T-helper 9 cell (primary cell): ENCODE data around the gene UBE2L3.
"Not testable (repeated sequence)": the region's sequence is repeated elsewhere in the genome, so short reads cannot be mapped to it uniquely, and the experiment has no call there.

ENCODE experiments used
- DNase-seq: peaks from one replicate; pipeline ENCODE4 v3.0.0-alpha.2; 2020

UBE2L3 gene

DNA sequence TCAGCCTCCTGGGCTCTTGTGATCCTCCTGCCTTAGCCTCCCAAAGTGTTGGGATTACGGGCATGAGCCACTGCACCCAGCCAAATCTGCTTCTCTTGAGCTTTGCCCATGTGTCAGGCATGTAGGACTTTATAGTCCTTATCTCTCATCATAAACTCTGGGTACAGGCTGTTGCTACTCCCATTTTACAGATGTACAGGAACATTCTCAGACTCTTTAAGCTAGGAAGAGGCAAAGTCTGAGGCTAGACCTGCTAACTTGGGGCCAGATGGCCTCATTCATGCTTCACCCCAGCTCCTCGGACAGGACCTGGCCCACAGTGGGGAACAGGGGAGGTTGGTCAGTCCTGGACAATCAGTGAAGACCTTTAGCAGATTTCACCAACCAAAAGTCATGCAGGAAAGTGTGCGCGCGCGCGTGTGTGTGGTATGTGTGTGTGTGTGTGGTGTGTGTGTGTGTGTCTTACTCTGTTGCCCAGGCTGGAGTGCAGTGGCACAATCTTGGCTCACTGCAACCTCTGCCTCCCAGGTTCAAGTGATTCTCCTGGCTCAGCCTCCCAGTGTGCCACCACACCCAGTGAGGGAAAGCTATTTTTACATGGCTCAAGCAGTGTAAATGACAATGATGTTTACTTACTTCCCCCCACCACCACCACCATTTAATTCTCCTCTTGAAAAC is 38.5 kb downstream of the UBE2L3 start:
- no peak for DNase-seq

DNA sequence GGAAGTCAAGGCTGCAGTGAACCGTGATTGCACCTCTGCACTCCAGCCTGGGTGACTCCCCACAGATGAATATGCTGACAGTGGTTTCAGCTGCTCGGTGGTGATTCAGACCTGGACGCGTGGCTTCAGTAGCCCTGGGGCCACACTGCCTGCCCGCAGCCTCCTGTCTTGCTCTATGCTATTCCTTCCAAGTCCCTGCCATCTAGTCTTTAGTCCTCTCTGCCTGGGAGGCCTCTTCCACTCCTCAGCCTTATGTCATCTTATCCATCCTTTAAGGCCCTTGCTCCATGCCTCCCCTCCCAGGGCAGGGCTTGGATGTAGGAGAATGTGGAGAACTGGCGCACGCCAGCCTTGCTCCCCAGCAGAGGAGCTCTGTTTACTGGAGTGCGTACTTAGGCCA is 39.3 kb downstream of the UBE2L3 start:
- DNase-seq: no peak

DNA sequence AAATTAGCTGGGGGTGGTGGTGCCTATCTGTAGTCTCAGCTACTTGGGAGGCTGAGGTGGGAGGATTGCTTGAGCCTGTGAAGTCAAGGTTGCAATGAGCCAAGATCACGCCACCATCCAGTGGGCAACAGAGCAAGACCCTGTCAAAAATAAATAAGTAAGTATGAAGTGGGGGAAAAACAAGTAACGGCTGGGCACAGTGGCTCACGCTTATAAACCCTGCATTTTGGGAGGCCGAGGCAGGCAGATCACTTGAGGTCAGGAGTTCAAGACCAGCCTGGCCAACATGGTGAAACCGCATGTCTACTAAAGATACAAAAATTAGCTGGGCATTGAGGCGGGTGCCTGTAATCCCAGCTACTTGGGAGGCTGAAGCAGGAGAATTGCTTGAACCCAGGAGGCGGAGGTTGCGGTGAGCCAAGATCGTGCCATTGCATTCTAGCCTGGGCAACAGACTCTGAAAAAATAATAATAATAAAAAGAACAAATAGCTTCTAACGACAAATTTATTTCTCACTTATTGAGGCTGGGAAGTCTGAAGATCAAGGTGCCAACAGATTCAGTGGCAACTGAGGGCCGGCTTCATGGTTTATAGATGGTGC is 42.1 kb downstream of the UBE2L3 start:
- not testable (repeated sequence) for DNase-seq

DNA sequence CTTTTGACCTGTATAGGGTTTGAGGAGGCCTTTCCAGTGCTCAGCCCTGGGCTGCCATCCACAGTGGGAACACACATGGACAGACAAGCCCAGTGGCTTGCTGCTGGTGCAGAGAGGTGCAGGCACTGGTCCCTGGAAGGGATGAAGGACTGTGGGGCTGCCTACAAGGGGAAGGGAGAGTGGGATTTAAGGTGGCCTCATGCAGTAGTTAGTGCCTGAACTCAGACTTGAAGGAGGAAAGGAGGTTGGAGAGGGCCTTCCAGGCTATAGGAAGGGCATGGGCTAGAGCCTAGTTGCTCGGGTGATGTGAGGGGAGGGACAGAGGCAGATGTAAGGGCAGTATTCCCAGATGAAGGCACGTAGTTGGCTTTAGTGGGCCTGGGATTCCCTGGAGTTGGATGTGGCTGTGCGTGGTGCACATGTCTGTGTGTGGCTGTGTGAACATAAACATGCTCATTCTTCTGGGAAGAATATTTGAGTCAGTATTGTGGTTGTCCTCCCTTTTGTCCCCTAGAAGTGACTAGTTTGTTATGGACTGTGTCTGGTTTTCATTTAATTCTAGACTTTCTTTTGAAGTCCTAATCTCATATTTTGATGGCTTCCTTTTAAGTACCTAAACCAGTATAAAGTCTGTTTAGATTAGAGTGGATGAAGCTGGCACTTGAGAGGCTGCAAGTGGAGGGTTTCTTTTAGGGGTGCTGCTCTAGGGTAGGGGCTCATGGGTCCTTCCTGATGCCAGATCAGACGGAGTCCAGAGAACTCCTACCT is 43.9 kb downstream of the UBE2L3 start:
- DNase-seq: no peak

DNA sequence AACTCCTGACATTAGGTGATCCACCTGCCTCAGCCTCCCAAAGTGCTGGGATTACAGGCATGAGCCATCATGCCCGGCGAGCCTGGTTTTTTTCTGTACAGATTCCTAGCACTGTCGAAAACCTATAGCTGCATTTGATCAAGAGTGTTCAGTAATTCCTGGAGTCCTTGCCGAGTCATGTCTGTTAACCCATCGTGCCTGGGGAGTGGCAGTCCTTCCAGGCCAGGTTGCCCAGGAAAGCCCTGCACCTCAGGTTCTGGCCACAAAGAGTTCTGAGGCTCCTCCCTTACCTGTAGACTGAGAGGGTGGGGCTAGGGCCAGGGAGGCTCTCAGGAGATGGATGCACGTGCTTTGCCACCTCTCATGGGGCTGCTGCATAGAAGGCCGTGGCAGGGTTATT is 45.3 kb downstream of the UBE2L3 start:
- no peak for DNase-seq

DNA sequence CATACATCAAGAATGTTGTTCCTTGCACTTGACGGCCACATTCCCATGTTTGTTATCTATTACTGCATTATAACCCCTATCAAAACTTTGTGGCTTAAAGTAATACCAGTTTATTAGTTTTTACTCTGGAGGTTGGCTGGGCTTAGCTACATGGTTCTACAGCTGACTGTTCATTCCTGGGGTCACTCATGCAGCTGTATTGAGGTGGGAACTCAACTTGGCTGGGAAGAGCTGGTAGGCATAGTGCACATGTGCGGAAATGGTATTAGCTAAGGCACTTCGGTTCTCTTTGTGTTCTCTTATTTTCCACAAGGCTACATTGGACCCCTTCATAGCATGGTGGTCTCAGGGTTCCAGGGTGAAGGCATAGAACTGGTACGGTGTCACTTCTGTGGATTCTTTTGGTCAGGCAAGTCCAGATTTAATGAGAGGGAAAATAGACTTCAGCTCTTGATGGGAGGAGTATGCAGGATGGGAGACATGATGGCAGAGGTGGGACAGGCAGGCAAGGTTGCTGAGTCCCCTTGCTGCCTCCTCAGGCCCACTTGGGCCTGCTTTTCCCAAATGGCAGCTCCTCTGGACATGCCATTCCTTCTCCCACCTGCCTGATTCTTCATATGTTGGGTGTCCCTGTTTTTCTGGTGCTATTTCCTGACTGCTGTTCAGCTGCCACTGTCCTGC is 46.2 kb downstream of the UBE2L3 start:
- DNase-seq: no peak

DNA sequence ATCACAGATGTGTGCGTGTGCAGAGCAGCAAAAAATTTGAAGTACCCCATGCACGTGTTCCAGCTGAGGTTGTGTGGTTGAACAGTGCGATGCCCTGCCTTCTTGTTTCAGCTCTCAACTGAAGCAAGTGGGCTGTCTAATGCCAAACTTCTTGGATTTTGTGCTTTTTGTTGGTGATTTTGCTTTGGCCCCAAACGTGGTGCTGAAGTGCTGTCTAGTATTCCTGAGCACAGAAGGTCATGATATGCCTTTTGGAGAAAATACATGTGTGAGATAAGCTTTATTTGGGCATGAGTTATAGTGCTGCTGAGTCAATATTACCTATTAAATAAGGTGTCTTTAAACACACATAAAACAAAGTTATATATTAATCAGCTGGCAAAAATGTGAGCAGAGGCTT is 48.2 kb downstream of the UBE2L3 start:
- DNase-seq: no peak

DNA sequence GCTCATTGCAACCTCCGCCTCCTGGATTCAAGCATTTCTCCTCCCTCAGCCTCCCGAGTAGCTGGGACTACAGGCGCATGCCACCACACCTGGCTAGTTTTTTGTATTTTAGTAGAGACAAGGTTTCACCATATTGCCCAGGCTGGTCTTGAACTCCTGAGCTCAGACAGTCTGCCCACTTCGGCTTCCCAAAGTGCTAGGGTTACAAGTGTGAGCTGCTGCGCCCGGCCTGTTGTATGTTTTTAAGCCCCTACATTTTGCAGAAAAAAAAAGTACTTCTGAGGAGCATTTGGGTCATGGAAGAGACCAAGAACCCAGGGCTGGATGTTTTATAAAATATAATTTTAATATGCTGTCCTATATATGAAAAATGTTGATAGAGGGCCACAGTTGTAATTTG is 49.8 kb downstream of the UBE2L3 start:
- DNase-seq: not testable (repeated sequence)

DNA sequence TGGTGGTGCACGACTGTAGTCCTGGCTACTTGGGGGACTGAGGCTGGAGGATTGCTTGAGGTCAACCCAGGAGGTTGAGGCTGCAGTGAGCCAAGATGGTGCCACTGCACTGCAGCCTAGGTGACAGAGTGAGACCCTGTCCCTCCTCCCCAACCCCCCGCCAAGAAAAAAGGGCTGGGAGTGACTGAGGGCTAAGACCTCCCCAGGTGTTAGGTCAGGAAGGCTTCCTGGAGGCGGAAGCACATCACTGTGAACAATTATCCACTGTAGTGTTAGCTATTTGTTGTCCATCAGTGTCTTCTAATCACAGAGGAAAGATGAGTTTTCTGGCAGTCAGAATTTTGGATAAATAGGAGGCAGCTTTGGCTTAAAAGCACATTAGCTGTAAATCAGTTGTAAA is 53.5 kb downstream of the UBE2L3 start:
- no peak for DNase-seq

DNA sequence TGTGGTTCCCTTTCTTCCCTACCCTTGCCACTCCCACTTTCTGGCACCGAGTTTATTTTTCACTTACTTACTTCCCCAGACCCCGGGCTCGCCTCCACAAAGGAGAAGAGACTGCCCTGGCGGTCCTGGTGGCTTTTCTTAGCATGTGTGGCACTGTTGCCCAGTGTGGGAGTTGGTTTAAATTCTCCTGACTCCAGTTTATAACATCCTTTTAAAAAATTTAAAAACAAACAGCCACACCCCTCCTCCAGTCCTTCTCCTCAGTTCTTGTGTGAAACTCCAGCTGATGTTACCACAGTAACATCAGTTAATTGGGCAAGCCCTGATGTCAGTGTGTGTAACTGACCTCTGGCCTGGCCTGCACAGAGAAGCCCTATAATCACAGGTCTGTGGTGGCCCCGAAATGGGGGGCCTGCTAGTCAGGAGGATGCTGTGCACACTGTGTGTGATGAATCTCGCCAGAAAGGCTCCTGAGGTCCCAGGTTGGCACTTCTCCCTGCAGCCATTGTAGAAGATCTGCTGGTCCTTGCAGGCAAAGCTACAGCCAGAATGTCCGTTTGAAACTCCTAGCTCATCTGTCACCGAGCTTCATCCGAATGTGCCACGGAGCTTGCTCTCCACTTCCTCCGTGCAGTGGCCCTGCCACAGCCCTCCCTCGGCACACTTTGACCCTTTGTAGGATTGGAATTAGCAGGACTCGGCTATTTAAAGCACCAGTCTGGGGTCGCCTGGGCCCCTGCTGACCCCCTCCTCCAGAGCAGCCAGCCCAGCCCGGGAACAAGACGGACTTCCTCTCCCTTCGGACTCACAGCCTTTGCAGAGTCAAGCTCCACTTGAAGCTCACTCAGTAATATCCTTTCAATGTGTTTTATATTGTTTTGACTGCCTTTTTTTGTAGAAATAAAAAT is 54.8 kb downstream of the UBE2L3 start:
- no peak for DNase-seq

DNA sequence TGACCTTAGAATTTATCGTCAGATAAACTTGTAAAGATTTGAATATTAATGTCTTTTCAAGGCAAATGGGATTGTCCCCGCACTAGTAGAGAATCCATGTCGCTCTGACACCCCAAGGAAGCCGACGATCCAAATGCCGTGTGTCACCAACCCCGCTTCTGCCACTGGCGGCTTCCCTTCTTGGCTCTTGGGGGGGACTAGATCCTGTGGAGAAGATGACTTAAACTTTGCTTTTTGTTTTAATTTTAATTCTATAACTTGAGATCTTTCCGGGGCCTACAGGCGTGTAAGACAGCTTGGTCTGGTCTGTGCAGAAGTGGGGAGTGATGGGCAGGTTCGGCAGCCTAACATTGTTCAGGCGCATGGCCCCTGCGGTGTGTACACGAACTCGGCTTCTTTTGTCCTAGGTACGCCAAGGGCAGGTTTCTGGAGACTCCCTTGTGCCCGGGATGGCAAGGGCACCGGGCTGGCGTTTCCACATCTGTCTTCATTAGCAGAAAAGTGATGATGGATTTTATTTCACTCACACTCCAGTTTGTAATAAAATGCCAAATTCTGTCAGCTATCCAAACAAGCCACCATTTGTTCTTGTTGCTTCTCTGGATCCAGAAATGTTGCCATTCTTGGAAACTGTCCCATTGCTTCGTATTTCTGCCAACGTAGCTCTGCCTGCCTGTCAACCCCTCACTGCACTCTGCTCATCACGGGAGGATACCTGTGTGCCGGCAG is 55.6 kb downstream of the UBE2L3 start:
- no peak for DNase-seq

DNA sequence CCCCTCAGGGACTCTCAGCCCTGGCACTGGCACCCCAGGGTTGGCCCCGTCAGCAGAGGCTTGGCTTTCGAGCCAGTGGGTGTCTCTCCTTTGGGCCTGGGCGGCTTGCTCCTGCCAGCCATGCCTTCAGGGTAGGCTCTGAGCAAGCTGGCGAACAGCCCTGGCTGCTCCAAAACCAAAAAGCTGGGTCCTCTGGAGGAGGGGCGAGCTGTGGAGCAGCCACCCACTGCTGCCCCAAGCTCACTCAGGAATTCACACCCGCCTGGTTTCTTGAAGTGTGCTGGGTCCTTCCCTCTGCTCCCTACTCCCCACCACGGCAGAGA is 56.1 kb downstream of the UBE2L3 start:
- DNase-seq: no peak

DNA sequence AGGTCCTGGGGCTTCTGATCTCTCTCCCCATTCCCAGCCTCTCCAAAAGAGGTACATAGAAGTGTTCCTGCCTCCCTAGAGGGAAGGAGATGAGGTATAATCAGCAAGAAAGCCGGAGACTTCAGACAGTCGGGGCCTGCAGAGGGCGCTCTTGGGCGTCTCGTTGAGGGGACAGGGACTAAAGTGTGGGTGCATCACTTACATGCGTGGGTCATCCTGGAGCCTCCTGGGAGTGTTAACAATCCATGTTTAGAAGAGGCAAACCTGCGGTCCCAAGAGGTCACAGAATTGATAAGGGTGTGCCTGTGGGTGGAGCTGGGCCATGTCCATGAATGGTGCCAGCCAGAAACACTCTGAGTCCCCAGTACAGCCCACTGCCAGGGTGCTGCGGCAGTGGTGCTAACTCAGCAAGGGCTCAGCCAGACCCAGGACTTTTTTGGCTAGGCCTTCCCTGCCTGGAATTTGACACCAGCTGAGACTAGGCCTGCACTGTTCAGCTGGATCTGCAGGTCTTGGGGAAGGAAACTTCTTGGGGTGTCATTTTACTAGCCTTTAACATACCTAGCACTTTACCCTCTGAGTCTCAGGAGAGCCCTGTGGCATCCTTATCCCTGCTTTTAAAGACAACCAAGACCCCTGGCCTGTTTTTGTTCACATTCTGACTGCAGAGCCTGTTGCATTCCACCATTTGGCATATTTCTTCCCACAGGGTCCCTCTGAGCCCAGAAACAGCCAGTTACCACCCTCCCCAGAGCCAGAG is 56.8 kb downstream of the UBE2L3 start:
- DNase-seq: peak; percentile 41

DNA sequence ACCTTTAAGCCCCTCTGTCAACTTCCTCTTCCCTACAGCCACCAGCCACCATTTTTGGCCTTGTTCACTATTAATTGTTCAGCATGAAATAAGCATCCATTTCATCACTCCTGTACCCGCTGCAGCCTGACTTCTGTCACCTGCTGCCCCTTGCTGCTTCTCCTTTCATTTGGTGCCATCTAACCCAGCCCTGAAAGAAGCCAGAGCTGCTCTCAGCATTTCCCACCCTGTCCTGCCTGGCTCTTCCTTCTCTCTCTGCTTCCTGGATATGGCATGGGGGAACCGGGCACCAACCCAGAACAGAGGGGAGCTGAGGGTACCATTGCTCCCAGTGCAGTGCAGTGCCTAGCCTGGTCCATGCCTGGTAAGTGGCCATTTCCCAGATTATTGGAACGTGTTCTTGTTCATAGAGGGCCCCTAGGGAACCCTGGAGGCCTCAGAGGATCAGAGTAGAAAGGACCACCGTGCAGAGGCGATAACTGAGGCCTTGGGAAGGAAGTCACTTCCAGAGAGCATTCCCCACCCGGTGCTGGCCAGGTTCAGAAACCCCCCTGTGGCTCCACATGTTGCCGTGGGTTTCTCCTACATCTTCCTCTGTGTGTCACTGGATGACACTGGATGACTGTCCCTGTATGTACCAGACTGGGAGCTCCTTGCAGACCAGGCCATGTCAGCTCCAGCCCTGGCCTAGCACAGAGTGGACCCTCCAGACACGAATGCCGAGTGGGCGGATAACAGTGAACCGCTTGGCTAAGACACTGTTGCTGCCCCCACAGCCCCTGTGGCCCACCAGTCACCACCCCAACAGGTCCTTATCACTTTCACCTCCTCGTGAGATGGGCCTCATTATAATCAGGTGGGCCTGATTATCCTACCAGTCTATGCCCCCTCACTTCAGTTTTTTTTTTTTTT is 57.6 kb downstream of the UBE2L3 start:
- no peak for DNase-seq

DNA sequence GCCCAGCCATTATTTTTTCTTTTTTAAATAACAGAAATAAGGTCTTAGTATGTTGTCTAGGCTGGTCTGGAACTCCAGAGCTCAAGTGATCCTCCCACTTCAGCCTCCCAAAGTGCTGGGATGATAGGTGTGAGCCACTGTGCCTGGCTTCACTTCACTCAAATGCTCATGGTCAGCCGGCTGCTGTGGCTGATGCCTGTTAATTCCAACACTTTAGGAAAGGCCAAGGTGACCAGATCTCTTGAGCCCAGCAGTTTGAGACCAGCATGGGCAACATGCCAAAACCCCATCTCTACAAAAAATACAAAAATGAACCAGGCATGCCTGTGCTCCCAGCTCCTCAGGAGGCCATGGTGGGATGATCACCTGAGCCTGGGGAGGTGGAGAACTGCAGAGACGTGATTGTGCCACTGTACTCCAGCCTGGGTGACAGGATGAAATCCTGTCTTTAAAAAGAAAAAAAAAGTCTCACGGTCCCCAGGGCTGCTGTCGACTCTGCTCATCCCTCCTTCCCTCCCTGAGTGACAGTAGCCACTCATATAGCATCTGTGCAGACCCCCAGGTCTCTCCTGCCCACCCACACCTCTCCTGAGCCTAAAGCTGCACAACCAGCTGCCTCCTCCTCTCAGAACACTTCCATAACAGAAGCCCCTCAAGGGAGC is 58.7 kb downstream of the UBE2L3 start:
- DNase-seq: no peak

DNA sequence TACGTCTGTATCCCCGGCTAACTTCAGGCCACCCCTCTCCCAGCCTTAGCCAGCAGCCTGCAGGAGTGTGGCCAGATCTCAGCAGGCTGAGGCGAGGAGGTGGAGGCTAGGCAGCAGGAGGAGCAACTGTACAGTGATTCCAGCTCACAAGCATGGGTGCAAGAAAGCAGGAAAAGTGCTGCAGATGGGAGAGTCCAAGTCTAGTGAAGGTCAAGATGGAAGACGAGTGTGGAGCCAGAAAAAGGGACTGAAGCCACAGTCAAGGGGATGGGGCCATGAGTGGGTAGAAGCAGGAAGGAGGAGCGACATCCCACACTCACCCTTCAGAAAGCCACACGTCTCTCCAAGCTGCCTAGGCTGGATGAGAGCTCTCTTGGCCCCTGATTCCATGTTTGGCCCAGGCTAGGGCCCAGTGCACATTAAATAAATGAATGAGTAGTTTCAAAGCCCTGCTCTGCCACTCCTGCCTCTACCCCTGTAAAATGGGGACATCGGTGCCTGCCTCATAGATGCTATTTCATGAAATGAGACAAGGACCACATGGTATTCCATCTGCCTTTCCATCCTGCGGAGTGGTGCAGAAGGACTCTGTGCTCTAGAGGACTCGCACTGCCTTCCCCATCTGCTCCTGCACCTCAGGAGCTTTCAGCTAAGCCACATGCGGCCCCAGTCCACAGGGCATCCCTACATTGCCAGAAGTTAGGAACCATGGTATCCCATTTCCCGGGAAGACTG is 59.4 kb downstream of the UBE2L3 start:
- no peak for DNase-seq

DNA sequence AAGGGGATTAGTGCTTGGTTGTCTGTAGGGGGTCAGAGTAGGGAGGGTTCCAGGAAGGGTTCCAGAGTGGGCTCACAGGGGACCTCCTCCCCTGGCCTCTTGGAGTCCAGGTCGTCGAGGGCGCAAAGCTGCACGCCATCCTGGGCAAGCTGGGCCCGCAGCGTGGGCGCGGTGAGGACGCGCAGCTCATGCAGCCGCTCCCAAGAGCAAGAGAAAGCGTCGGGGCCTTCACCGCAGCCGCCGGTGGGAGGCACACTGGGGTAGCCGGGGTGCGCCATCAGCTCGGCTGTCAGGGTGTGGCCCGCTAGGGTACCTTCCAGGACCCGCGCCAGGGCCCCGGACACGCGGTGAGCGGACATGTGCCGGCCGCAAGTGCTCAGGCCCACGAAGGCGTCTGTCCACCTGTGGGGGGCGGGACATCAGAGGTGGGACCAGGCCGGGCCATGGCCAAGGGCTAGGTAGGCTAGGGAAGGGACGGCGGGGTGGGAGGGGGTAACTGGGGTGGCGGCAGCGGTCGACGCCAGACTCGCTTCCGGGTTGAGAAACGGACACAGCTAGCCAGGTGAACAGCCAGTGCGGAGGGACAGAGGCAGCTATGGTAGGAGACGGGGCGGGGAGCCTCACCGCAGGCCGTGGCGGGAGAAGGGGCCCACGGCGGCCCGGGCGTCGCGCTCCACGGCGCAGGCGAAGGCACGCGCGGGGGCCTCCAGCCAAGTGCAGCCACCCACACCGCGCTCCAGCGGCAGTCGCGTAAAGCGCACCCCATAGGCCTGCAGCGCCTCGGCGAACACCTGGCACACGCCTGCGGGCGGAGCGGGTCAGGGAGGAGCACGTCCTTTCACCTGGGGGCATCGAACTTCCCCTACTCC is 61.1 kb downstream of the UBE2L3 start:
- no peak for DNase-seq
